GM15510 (cell line): ENCODE measurements around the gene KCNQ1.

Experiments used
- POLR2A ChIP-seq: IDR thresholded peaks from 3 replicates; pipeline ENCODE4 v1.6.1; 2011; ENCODE audit warnings: borderline replicate concordance; ENCODE audit not compliant: insufficient read length; ENCODE audit errors: extremely low read depth

KCNQ1 gene

DNA sequence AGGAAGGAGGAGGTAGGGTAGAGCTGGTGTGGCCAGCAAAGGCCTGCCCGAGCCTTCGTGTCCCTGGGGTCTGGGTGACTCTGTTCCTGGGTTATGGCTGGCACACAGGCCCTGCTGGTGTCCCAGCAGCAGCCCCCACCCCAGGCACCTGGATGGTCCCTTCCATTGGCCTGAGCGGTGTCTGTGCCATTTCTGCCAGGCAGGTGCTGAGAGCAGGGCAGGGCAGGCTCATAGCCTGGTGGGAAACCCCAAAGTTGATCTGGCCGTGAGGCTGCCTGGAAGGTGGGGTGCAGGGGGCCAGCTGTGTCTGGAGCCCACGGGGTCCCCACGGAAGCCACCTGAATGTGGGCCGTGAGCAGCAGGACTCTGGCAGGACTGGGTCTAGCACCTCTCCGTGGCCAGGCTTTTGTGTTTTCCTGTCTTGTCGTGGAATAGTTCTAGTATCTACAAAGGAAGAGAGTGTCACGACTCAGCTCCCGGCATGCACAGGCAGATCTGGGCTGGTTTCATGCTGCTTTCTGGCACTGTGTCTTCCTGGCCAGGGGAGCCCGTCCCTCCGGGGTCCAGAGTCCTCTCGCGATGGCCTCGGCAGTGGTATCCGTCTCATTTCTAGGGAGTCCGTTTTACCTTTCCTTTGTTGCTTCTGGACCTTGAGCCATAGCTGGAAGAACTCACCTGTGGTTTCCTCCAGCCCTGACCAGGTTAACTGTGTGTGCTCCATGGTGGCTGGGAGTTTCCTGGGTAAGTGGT lies 83.7 kb downstream of the KCNQ1 start:
- no peak for TF ChIP-seq POLR2A

- no peak for TF ChIP-seq POLR2A
Observed at GRCh38 chr11:2529173-2529572, 84.4 kb downstream of the KCNQ1 start.

DNA sequence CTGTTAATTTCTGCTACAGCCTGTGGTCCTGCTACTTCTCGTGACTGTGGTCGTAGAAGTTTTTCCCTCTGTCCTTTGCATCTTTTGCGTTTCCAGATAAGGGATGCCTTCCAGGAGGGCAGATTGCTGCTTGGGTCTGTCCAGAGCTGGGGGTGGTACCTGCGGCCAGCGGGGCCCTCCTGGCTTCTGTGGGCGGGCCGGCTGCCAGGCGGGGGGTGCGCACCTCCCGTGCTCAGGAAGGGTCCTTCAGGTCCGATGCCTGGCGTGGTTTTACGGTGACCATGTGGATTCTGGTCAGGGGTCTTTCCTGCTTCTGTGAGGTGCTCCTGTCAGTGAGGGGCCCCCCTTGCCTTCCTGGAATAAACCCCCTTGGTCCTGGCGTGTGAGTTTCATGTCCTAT lies 84.8 kb downstream of the KCNQ1 start:
- TF ChIP-seq POLR2A = no peak

DNA sequence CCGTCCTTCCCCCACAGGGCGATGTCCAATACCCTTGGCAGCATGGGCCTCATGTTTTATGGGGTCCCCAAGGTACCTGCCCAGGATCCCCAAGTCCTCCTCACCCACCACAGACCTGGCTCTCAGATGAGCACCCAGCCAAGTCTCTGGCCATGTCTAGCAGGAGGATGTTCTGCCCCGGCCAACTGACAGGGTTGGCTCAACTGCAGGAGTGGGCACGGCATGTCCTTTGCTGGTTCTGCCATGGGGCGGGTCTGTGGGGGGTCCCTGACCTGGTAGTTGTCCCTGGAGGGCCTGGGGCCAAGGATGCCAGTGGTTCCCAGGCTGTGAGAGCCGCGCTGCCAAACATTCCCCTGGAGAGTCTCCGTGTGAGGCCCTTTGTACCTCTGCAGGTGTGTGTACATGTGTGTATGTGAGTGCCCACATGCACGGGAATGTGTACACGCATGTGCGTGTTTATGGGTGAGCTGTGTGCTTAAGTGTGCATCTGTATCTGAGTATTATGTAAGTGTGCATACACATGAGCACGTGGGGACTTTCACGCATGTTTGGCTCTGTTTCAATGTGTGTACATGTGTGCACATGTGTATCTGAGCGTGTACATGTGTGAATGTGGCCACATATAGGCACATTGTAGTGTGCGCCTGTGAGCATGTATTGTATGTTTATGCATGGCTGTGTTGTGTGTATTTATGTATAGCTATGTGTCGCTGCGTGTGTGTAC lies 85.5 kb downstream of the KCNQ1 start:
- TF ChIP-seq POLR2A = no peak

DNA sequence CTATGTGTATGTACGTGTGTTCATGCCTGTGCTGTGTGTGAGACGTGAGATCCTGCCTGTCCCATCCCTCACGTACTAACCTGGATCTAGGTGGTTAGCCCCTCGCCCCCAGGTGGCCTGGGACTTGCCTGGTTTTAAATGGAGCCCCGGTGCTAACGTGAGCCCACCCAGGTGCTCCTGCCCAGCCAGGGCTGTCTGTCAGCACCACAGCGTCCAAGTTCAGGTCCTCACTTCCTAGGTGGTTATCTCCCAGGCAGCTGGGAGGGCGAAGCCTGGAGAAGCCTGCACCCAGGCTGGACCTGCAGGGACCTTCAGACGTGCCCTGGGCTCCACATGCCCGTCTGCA lies 86.0 kb downstream of the KCNQ1 start:
- TF ChIP-seq POLR2A = no peak

- TF ChIP-seq POLR2A = no peak
Observed at GRCh38 chr11:2531277-2531986, 86.6 kb downstream of the KCNQ1 start.

DNA sequence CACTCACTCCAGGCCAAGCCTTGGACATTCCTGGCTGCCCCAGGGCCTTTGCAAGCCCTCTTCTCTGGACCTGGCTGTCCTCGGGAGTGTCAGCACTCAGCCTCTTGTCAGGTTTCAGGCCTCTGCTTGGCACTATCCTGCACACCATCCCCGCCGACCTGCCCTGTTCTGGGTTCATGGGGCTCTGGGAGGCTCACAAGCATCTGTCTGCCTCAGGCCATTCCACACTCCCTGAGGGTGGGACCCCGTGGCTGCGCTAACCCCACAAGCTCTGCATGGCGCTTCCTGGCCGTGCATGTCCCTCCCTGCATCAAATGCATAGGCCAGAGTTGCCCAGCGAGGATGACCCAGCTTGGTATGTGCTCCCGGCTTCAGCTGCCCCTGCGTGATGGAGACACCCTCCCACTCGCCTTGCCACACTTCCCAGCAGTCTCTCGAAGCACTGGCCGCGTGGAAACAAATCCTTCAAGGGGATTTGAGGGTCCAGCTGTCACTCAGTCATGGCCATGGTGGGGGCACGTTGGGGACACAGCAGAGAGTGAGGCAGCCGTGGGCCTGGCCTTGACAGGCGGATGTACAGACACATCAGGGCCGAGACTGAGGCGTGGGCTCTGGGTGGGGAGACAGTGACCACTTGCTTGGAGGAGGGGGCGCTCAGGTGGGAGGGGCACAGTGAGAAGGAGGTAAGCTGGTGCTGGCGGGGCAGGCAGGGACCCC lies 87.3 kb downstream of the KCNQ1 start:
- no peak for TF ChIP-seq POLR2A

DNA sequence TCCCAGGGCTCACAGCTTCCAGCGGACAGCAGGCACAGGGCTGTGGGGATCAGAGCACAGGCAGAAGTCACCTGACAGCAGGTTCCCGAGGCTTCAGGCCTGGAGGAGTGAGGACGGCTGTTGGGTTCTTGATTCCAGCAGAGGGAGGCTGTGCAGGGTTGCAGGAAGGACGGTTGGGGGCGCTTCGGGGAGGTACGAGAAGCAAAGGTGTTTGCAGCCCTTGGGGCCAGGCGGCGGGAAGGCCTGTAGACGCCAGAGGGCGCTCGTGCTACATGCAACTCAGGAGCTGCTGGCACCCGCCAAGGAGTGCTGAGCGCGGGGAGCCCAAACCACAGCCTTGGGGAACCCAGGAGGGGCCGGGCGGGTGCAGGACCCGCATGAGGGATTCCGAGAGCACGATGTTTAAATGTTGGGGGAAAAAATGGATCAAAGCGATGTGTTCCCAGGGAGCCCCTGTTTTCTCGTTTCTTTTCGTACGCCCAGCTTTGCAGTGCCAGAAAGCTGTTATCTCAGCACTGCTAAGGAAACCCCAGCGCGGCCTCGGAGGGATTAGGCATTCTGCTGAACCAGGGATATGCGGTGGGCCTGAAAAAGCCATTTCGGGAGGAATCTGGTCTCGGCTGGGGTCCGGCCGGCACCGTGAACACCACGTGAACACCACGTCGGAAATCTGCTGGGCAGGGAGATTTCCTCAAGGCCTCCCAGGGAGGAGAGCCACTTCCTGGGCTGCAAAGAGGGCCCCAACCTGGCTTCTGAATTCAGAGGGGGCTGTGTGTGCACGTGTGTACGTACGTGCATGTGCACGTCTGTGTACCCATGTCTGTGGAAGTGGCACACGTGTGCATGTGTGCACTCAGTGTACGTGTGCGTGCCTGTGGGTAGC lies 88.1 kb downstream of the KCNQ1 start:
- TF ChIP-seq POLR2A = no peak

DNA sequence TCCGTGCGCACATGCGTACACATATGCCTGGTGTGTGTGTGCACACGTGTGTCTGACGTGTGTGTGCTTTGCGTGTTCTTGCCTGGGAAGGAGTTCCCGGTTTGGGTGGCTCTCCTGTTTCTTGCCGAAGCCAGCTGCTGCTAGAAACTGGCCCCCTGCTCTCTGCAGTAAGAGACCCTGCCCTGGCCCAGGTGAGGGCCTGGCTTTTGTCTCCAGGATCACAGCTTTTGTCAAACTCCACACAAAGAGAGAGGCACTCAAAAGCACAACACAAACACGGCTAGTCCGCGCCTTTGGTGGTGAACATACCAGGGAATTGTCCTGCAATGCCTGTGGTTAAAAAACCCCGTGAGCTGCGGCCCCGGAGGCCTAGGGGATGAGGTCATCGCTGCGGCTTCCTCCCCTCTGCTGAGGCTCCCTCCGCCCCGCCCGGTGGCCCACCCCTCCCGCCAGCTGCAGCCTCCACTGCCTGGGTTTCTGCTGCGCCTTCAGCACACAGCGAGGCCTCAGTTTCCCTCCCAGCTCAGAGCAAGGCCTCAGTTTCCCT lies 88.9 kb downstream of the KCNQ1 start:
- TF ChIP-seq POLR2A = no peak

GRCh38 chr11:2534134-2534956 lies 89.5 kb downstream of the KCNQ1 start:
- no peak for TF ChIP-seq POLR2A

- no peak for TF ChIP-seq POLR2A
Observed at GRCh38 chr11:2534957-2535672, 90.3 kb downstream of the KCNQ1 start.

DNA sequence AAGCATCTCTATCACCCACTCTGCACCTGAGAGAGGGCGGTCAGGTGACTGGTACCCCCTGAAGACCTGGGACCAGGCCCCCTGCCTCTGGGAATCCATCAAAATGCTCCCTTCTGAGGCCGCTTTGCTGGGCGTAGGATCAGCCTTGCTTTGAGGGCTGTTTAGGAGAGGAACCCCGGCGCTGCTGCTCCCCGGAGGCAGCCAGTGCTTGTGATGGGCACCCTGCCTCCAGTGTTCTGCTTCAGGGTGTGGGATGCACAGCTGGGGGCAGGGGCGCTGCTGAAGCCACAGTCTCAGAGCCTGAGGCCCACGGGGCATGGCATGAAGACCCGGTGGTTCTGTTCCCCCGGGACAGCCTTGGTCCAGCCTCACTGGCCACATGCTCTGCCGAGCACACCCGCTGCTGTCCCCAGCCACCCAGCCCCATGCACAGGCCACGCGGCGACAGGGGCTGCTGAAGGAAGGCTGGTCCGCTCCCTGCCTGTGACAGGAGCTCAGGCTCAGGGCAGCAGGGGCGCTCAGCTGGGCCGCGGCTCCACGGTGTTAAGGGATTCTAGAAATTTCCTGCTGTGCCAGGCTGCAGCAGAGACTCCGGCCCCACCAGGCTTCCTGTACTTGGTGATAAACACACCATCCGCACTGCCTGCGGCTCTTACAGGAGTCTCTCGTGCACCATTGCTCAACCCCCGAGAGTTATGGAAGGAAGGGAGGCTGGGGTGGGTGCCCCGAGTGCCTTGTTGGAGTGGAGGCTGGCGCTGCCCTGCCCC lies 91.0 kb downstream of the KCNQ1 start:
- TF ChIP-seq POLR2A = no peak
